ENCODE measurements around the gene GAS6. TPM values are rescaled to one million over a fixed set of nuclear protein-coding genes. Genes with fewer than 3 reads are reported as not detected.

GAS6 gene
- total RNA-seq, 4 donors from 2014 or later, result 128 to 287 (median 199) TPM

DNA sequence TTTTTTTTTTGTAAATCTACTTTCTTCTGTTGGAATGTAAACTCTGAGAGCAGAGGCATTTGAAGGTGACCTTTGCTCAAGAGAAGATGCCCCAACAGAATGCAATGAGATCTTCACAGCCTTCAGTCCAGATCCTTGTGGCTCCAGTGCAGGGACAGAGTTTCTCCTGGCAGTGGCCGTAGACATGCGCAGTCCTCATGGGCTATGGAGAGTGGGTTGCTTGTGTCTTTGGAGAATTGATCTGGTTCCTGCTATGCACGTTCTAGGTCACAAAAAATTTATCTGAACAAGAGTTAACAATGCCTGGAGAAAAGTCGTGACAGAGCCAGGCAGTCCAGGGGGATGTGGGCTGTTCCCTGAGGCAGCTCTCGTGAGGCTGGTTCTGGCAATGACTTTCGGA, 74.7 kb downstream of the GAS6 start:
- no peak for DNase-seq
- no peaks in the 10 kb centered on the region for H3K36me3 ChIP-seq

DNA sequence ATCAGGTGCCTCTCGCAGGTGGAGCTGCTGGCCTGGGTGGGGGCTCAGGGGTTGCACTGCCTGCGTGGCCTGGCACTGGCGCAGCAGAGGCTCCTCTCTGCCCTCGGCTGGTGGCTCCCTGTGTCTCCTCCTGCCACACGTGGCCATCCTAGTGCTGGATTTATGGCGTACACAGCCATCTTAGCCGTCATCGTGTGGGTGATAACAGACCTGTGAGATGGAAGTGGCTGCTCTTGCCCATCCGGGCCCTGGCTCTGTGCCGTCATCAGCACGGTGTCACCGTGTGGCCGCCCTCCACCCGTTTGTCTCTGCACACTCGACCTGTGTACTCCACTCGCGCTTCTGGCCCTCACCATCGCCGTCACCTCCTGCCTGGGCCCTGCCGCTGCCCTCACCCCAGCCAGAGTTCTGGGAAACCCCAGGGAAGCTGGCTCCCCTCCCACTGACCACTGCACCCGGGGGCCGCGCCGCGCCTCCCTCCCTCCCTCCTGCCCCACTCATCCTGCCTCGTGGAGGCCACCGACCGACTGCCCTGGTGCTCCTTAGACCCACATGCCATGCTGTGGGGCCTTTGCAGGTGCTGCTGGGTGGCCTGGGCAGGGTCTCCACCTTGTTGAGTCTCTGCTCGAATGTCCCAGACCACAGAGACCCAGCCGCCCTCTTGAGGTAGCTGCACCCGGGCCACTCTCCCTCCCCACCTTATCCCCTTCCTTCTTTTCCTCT, 75.3 kb downstream of the GAS6 start:
- no peak overlapping the region for H3K4me3 ChIP-seq
- no peaks in the 10 kb centered on the region for H3K4me1 ChIP-seq
- intact Hi-C loops (cut with DNase I; ENCODE audit: low total_unique reads), result no loop called here
- DNase-seq, result no peak
- no peaks in the 10 kb centered on the region for H3K36me3 ChIP-seq
- no peaks in the 10 kb centered on the region for H3K9me3 ChIP-seq
- no peak overlapping the region for H3K27ac ChIP-seq
- TF ChIP-seq, protein P1, sequence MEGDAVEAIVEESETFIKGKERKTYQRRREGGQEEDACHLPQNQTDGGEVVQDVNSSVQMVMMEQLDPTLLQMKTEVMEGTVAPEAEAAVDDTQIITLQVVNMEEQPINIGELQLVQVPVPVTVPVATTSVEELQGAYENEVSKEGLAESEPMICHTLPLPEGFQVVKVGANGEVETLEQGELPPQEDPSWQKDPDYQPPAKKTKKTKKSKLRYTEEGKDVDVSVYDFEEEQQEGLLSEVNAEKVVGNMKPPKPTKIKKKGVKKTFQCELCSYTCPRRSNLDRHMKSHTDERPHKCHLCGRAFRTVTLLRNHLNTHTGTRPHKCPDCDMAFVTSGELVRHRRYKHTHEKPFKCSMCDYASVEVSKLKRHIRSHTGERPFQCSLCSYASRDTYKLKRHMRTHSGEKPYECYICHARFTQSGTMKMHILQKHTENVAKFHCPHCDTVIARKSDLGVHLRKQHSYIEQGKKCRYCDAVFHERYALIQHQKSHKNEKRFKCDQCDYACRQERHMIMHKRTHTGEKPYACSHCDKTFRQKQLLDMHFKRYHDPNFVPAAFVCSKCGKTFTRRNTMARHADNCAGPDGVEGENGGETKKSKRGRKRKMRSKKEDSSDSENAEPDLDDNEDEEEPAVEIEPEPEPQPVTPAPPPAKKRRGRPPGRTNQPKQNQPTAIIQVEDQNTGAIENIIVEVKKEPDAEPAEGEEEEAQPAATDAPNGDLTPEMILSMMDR (IDR thresholded peaks at IDR 0.05), result no peak
- no peak for TF ChIP-seq POLR2A (IDR thresholded peaks at IDR 0.05)
- H3K27me3 ChIP-seq, result no peaks in the 10 kb centered on the region

More for the DNA sequence above, 74.7 kb downstream of the GAS6 start:
- TF ChIP-seq POLR2A (IDR thresholded peaks at IDR 0.05), result no peak
- TF ChIP-seq, protein P1 (IDR thresholded peaks at IDR 0.05), result no peak
- Histone ChIP-seq H3K27me3 (no peaks in the 10 kb centered on the region), H3K9me3 (no peaks in the 10 kb centered on the region), H3K4me1 (no peaks in the 10 kb centered on the region), H3K27ac (no peak overlapping the region), H3K4me3 (no peak overlapping the region)
- intact Hi-C loops (cut with DNase I; ENCODE audit: low total_unique reads), result no loop called here

DNA sequence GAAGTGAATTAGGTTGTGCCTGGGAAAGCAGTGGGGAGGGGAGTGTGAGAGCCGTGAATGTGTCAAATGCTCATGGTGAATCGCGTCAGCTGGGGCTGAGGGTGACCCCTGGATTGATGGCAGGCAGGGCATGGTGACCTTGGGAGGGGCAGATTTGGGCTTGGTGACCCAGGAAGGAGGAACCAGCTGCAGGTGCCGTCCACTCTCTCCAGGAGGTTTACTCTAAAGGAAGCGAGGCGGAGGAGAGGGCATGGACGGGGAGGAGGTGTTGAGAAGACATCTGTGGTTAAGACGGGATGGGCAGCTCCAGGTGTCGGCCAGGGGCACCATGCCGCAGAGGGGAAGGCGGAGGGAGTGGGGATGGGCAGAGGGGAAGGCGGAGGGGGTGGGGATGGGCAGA, 76.2 kb downstream of the GAS6 start:
- Histone ChIP-seq H3K4me3 (no peak overlapping the region), H3K27me3 (no peaks in the 10 kb centered on the region), H3K9me3 (no peaks in the 10 kb centered on the region), H3K4me1 (no peaks in the 10 kb centered on the region), H3K36me3 (no peaks in the 10 kb centered on the region), H3K27ac (no peak overlapping the region)
- intact Hi-C loops (cut with DNase I; ENCODE audit: low total_unique reads), result no loop called here
- no peak for TF ChIP-seq POLR2A (IDR thresholded peaks at IDR 0.05)
- TF ChIP-seq, protein P1 (IDR thresholded peaks at IDR 0.05), result no peak
- DNase-seq, result no peak

DNA sequence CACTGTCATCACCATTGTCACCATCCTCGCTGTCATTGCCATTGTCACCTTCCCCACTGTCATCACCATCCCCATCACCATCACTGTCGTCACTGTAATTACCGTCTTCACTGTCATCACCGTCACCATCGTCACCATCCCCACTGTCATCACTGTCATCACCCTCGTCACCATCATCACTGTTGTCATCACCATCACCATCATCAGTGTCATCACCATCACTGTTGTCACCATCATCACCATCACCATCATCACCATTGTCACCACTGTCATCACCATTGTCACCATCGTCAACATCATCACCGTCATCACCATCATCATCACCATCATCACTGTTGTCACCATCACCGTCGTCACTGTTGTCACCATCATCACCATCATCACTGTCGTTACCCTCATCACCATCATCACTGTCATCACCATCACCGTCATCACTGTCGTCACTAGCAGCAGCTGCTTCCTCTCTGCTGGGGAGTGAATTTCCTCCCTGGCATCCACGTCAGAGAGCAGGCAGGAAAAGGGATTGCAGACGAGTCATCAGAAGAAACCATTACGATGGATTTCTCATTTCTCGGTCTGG, 77.5 kb downstream of the GAS6 start:
- Histone ChIP-seq H3K27ac (no peak overlapping the region), H3K4me1 (no peaks in the 10 kb centered on the region), H3K27me3 (no peaks in the 10 kb centered on the region), H3K4me3 (no peak overlapping the region), H3K9me3 (no peaks in the 10 kb centered on the region), H3K36me3 (no peaks in the 10 kb centered on the region)
- DNase-seq, result no peak
- intact Hi-C loops (cut with DNase I; ENCODE audit: low total_unique reads), result no loop called here
- TF ChIP-seq, protein P1 (IDR thresholded peaks at IDR 0.05), result no peak
- no peak for TF ChIP-seq POLR2A (IDR thresholded peaks at IDR 0.05)

All from uterus (tissue), 4 donors.